Keratinocyte (primary cell): ENCODE measurements around the gene SYTL4. TPM values are rescaled to one million over a fixed set of nuclear protein-coding genes. Genes with fewer than 3 reads are reported as not detected.

Experiments used
- DNase-seq: peaks from one replicate; pipeline ENCODE4 v3.0.0-alpha.2; 2011; ENCODE audit warnings: low read depth, missing footprints, low spot score
- FAIRE-seq: peaks from 2 replicates; lab custom pipeline; 2011; peaks lifted over from hg19 to GRCh38; lab: Jason Lieb, UNC
- H2AFZ ChIP-seq: 2 replicates; pipeline ENCODE4 v1.6.0; 2012; ENCODE audit warnings: low read length, control low read depth, inconsistent platforms; ENCODE audit not compliant: control insufficient read depth
- H3K27ac ChIP-seq: 2 replicates; pipeline ENCODE4 v1.5.1; 2011; ENCODE audit warnings: low read length; ENCODE audit not compliant: control insufficient read depth, insufficient read depth
- H3K27me3 ChIP-seq: 3 replicates; pipeline ENCODE4 v1.6.0; 2011; ENCODE audit warnings: low read length; ENCODE audit not compliant: control insufficient read depth, insufficient read depth; ENCODE audit errors: extremely low read depth
- H3K36me3 ChIP-seq, 2 experiments: 2 replicates in 1 of 2; 3 replicates in 1 of 2; pipeline ENCODE4 v1.5.1; 2011; ENCODE audit warnings: low read length in 2 of 2, mild to moderate bottlenecking in 1 of 2; ENCODE audit not compliant: control insufficient read depth in 2 of 2, insufficient read depth in 2 of 2; ENCODE audit errors: extremely low read depth in 1 of 2
- H3K4me1 ChIP-seq: 3 replicates; pipeline ENCODE4 v1.5.1; 2011; ENCODE audit warnings: low read length; ENCODE audit not compliant: control insufficient read depth, insufficient read depth; ENCODE audit errors: extremely low read depth
- H3K4me2 ChIP-seq: 3 replicates; pipeline ENCODE4 v1.6.0; 2011; ENCODE audit warnings: low read depth, low read length; ENCODE audit not compliant: control insufficient read depth, insufficient read depth; ENCODE audit errors: extremely low read depth
- H3K4me3 ChIP-seq, 3 experiments: fragments of 200-600 bp in 1 of 3; sonication (generic) in 1 of 3; 2 replicates in 2 of 3; 3 replicates in 1 of 3; pipeline ENCODE4 v1.5.1; 2011 to 2016; ENCODE audit warnings: low read length in 3 of 3, mild to moderate bottlenecking in 3 of 3, control low read depth in 2 of 3, inconsistent platforms in 1 of 3, low read depth in 1 of 3, mixed read lengths in 1 of 3, mixed run types in 1 of 3, moderate library complexity in 1 of 3; ENCODE audit not compliant: control insufficient read depth in 2 of 3, insufficient read depth in 2 of 3; ENCODE audit errors: extremely low read depth in 1 of 3
- H3K79me2 ChIP-seq: 2 replicates; pipeline ENCODE4 v1.6.0; 2012; ENCODE audit warnings: low read length; ENCODE audit not compliant: control insufficient read depth, insufficient read depth
- H3K9ac ChIP-seq: 3 replicates; pipeline ENCODE4 v1.6.0; 2011; ENCODE audit warnings: low read length; ENCODE audit not compliant: control insufficient read depth, insufficient read depth; ENCODE audit errors: extremely low read depth
- H3K9me1 ChIP-seq: 3 replicates; pipeline ENCODE4 v1.6.0; 2011; ENCODE audit warnings: low read length; ENCODE audit not compliant: control insufficient read depth, insufficient read depth; ENCODE audit errors: extremely low read depth
- H3K9me3 ChIP-seq: 2 replicates; pipeline ENCODE4 v1.5.1; 2012; ENCODE audit warnings: low read depth, low read length; ENCODE audit not compliant: control insufficient read depth
- H4K20me1 ChIP-seq: 3 replicates; pipeline ENCODE4 v1.6.0; 2011; ENCODE audit warnings: low read length; ENCODE audit not compliant: control insufficient read depth, insufficient read depth; ENCODE audit errors: extremely low read depth
- EZH2 ChIP-seq: IDR thresholded peaks from one replicate; pipeline ENCODE4 v1.6.1; 2012; ENCODE audit warnings: inconsistent platforms, mild to moderate bottlenecking, low read length, moderate library complexity
- dilution Hi-C: fragments of 300-500 bp; cut with MboI; formaldehyde crosslinking; loops from one replicate; pipeline ENCODE4 v1.7.0; 2020; ENCODE audit warnings: low sequenced_read_pairs; ENCODE audit not compliant: extremely low pct_ligation_motif_present
- polyA plus RNA-seq, 5 experiments: library from polyadenylated mRNA; depleted of rRNA in 3 of 5; stranded (reverse) in 3 of 5; stranded (forward) in 1 of 5; unstranded in 1 of 5; fragments of >200 nt; gene quantifications; 1 replicate in 1 of 5; 2 replicates in 3 of 5; 3 replicates in 1 of 5; pipeline versions ENCODE4 v1.2.1 to v1.2.3, GENCODE V29; 2011 to 2012; ENCODE audit warnings: missing spikeins in 2 of 5, low read depth in 1 of 5, low replicate concordance in 1 of 5
- TF ChIP-seq, protein P1 (sequence below), 3 experiments: IDR thresholded peaks in 1 of 3; conservative IDR thresholded peaks in 1 of 3; optimal IDR thresholded peaks in 1 of 3; 2 replicates in 2 of 3; 3 replicates in 1 of 3; pipeline versions ENCODE3 to v1.5.1; 2011; ENCODE audit warnings: low read length in 3 of 3, mild to moderate bottlenecking in 3 of 3, moderate library complexity in 2 of 3, control low read depth in 1 of 3, inconsistent platforms in 1 of 3; ENCODE audit not compliant: insufficient read depth in 2 of 3; ENCODE audit errors: extremely low read depth in 1 of 3

SYTL4 gene
- polyA plus RNA-seq, 1 donor (not counting 4 experiments of a cell fraction or from before 2014, with no cell fraction given) = 0.87 TPM

DNA sequence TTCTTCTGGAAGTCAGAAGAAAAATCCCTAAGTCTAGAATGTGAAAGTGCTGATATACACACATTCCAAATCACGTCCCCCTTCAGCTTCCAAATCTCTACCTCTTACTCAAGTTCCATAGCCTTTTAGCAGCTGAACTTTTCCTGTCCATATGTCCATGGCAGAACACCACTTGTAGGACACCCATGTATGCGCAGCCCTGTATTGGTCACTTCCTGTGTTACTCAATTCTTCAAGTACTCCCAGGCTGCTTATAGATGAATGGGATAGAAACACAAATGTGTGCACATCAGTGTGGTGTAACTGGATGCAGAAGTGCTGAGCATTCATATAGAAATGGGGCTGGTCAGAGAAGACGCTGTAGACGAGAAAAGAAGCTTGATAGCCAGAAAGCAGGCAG is 69.1 kb downstream of the SYTL4 start:
- no peak for DNase-seq
- H3K9me3 ChIP-seq = no peaks in the 10 kb centered on the region
- H4K20me1 ChIP-seq = no peaks in the 10 kb centered on the region
- H3K36me3 ChIP-seq = no peaks in the 10 kb centered on the region
- H2AFZ ChIP-seq = no peak overlapping the region
- no peaks in the 10 kb centered on the region for H3K79me2 ChIP-seq
- H3K4me3 ChIP-seq = no peak overlapping the region
- TF ChIP-seq, protein P1, sequence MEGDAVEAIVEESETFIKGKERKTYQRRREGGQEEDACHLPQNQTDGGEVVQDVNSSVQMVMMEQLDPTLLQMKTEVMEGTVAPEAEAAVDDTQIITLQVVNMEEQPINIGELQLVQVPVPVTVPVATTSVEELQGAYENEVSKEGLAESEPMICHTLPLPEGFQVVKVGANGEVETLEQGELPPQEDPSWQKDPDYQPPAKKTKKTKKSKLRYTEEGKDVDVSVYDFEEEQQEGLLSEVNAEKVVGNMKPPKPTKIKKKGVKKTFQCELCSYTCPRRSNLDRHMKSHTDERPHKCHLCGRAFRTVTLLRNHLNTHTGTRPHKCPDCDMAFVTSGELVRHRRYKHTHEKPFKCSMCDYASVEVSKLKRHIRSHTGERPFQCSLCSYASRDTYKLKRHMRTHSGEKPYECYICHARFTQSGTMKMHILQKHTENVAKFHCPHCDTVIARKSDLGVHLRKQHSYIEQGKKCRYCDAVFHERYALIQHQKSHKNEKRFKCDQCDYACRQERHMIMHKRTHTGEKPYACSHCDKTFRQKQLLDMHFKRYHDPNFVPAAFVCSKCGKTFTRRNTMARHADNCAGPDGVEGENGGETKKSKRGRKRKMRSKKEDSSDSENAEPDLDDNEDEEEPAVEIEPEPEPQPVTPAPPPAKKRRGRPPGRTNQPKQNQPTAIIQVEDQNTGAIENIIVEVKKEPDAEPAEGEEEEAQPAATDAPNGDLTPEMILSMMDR (optimal IDR thresholded peaks at IDR 0.05 in 1 of 3, IDR thresholded peaks at IDR 0.05 in 1 of 3, conservative IDR thresholded peaks at IDR 0.05 in 1 of 3; ENCODE audit: extremely low read depth in 1 of 3, insufficient read depth in 2 of 3, low read length in 3 of 3) = no peak
- TF ChIP-seq EZH2 = no peak
- H3K4me2 ChIP-seq = no peak overlapping the region
- no peak for FAIRE-seq
- dilution Hi-C loops = no loop called here
- no peak overlapping the region for H3K9ac ChIP-seq
- H3K27ac ChIP-seq = no peak overlapping the region
- no peaks in the 10 kb centered on the region for H3K4me1 ChIP-seq
- no peaks in the 10 kb centered on the region for H3K9me1 ChIP-seq
- no peaks in the 10 kb centered on the region for H3K27me3 ChIP-seq

DNA sequence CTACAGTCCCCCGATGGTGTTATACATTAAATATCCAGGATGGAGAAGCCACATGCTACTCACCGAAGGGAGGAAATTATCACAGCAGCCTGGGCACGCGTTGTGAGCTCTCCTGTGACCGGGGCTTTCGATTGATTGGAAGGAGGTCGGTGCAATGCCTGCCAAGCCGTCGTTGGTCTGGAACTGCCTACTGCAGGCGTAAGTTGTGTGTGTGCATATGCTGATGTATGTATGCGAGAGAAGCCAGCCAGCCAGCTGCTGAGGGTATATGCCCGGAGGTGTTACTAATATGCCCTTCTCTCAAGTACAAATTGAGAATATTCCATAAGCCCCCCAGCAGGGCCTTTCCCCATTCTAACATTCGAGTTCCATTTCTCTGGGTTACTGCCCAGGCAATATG is 69.8 kb downstream of the SYTL4 start:
- Histone ChIP-seq H2AFZ (no peak overlapping the region), H3K27me3 (no peaks in the 10 kb centered on the region), H3K4me3 (no peak overlapping the region), H3K4me1 (no peaks in the 10 kb centered on the region), H3K9ac (no peak overlapping the region), H3K4me2 (no peak overlapping the region), H3K79me2 (no peaks in the 10 kb centered on the region), H3K9me1 (no peaks in the 10 kb centered on the region), H3K9me3 (no peaks in the 10 kb centered on the region), H3K36me3 (no peaks in the 10 kb centered on the region), H3K27ac (no peak overlapping the region), H4K20me1 (no peaks in the 10 kb centered on the region)
- no peak for DNase-seq
- no peak for TF ChIP-seq EZH2
- TF ChIP-seq, protein P1 (optimal IDR thresholded peaks at IDR 0.05 in 1 of 3, IDR thresholded peaks at IDR 0.05 in 1 of 3, conservative IDR thresholded peaks at IDR 0.05 in 1 of 3; ENCODE audit: extremely low read depth in 1 of 3, insufficient read depth in 2 of 3, low read length in 3 of 3) = no peak
- no peak for FAIRE-seq
- dilution Hi-C loops = no loop called here
